EH (cell line): ENCODE measurements around the gene UTP15.

Source experiments
- DNase-seq: peaks from one replicate; pipeline ENCODE4 v3.0.0-alpha.2; 2015; ENCODE audit warnings: low read depth

Gene UTP15

GRCh38 chr5:73623060-73623459, 57.5 kb downstream of the UTP15 start:
- no peak for DNase-seq

- DNase-seq, result no peak
Observed at GRCh38 chr5:73623901-73624404, 58.4 kb downstream of the UTP15 start.

GRCh38 chr5:73624888-73625287, 59.3 kb downstream of the UTP15 start:
- no peak for DNase-seq

GRCh38 chr5:73625372-73625943, 59.9 kb downstream of the UTP15 start:
- peak; percentile 23 for DNase-seq

GRCh38 chr5:73625944-73626811, 60.6 kb downstream of the UTP15 start, which contains the start of gene ARHGEF28:
TSS of gene ARHGEF28 (plus strand) at chr5:73626196. CDS start at chr5:73684852, 58,656 bp downstream.
- peak; percentile 72 for DNase-seq

- DNase-seq, result no peak
Observed at GRCh38 chr5:73626814-73627313, 61.3 kb downstream of the UTP15 start.

- DNase-seq, result no peak
Observed at GRCh38 chr5:73629456-73629855, 63.9 kb downstream of the UTP15 start.

GRCh38 chr5:73630765-73631164, 65.2 kb downstream of the UTP15 start:
- DNase-seq, result no peak

- DNase-seq, result no peak
Observed at GRCh38 chr5:73631500-73631899, 66.0 kb downstream of the UTP15 start.
